ENCODE measurements around the gene SPEN. TPM values are rescaled to one million over a fixed set of nuclear protein-coding genes. Genes with fewer than 3 reads are reported as not detected.

The SPEN gene
- total RNA-seq, 1 donor from 2014 or later, result 39.4 TPM

GRCh38 chr1:15881961-15882360, 34.5 kb downstream of the SPEN start:
- Mint-ChIP-seq H3K27ac (ENCODE audit: unreplicated experiment) (no peak overlapping the region), H3K36me3 (ENCODE audit: low read depth) (no peaks in the 10 kb centered on the region), H3K27me3 (ENCODE audit: low read depth) (no peaks in the 10 kb centered on the region), H3K9me3 (ENCODE audit: low read depth) (no peaks in the 10 kb centered on the region), H3K4me1 (ENCODE audit: low read depth) (peaks cover 46% of the 10 kb centered on the region), H3K4me3 (ENCODE audit: unreplicated experiment) (no peak overlapping the region)
- no peak for DNase-seq (ENCODE audit: low spot score)
- no peak for TF ChIP-seq CTCF (IDR thresholded peaks at IDR 0.05)

GRCh38 chr1:15882665-15883064, 35.2 kb downstream of the SPEN start:
- no peak for DNase-seq (ENCODE audit: low spot score)
- Mint-ChIP-seq H3K27me3 (ENCODE audit: low read depth) (no peaks in the 10 kb centered on the region), H3K4me1 (ENCODE audit: low read depth) (peaks cover 49% of the 10 kb centered on the region), H3K9me3 (ENCODE audit: low read depth) (no peaks in the 10 kb centered on the region), H3K4me3 (ENCODE audit: unreplicated experiment) (no peak overlapping the region), H3K36me3 (ENCODE audit: low read depth) (no peaks in the 10 kb centered on the region), H3K27ac (ENCODE audit: unreplicated experiment) (peak overlapping the region; percentile 8)
- TF ChIP-seq CTCF (IDR thresholded peaks at IDR 0.05), result no peak

GRCh38 chr1:15883326-15883725, 35.8 kb downstream of the SPEN start:
- Mint-ChIP-seq H3K36me3 (ENCODE audit: low read depth) (no peaks in the 10 kb centered on the region), H3K4me1 (ENCODE audit: low read depth) (peaks cover 49% of the 10 kb centered on the region), H3K27ac (ENCODE audit: unreplicated experiment) (peak overlapping the region; percentile 92), H3K27me3 (ENCODE audit: low read depth) (no peaks in the 10 kb centered on the region), H3K9me3 (ENCODE audit: low read depth) (no peaks in the 10 kb centered on the region), H3K4me3 (ENCODE audit: unreplicated experiment) (no peak overlapping the region)
- no peak for TF ChIP-seq CTCF (IDR thresholded peaks at IDR 0.05)
- no peak for DNase-seq (ENCODE audit: low spot score)

- Mint-ChIP-seq H3K36me3 (ENCODE audit: low read depth) (no peaks in the 10 kb centered on the region), H3K27ac (ENCODE audit: unreplicated experiment) (peak overlapping the region; percentile 98), H3K4me3 (ENCODE audit: unreplicated experiment) (no peak overlapping the region), H3K27me3 (ENCODE audit: low read depth) (no peaks in the 10 kb centered on the region), H3K9me3 (ENCODE audit: low read depth) (no peaks in the 10 kb centered on the region), H3K4me1 (ENCODE audit: low read depth) (peaks cover 52% of the 10 kb centered on the region)
- no peak for TF ChIP-seq CTCF (IDR thresholded peaks at IDR 0.05)
- DNase-seq (ENCODE audit: low spot score), result no peak
These were observed 37.0 kb downstream of the SPEN start for GRCh38 chr1:15884477-15884876.

GRCh38 chr1:15885269-15885668, 37.8 kb downstream of the SPEN start:
- Mint-ChIP-seq H3K36me3 (ENCODE audit: low read depth) (peaks cover 1% of the 10 kb centered on the region), H3K4me1 (ENCODE audit: low read depth) (peaks cover 58% of the 10 kb centered on the region), H3K9me3 (ENCODE audit: low read depth) (no peaks in the 10 kb centered on the region), H3K4me3 (ENCODE audit: unreplicated experiment) (peak overlapping the region; percentile 11), H3K27ac (ENCODE audit: unreplicated experiment) (peak overlapping the region; percentile 98), H3K27me3 (ENCODE audit: low read depth) (no peaks in the 10 kb centered on the region)
- no peak for TF ChIP-seq CTCF (IDR thresholded peaks at IDR 0.05)
- no peak for DNase-seq (ENCODE audit: low spot score)

All from chondrocyte (in vitro differentiated cells).